Testis (tissue), 2 donors: ENCODE results near the gene MOB3B.

Experiments
- POLR2A ChIP-seq: fragments of 450-650 bp; IDR thresholded peaks from one replicate; pipeline ENCODE4 v1.6.1; 2017; ENCODE audit warnings: antibody characterized with exemption, mild to moderate bottlenecking, moderate library complexity
- TF ChIP-seq, protein P1 (sequence below), 3 experiments: fragments of 450-650 bp in 2 of 3; fragments of 200-600 bp in 1 of 3; sonication (generic) in 1 of 3; IDR thresholded peaks; one replicate each; pipeline ENCODE4 v1.5.1; 2016 to 2019; ENCODE audit warnings: antibody characterized with exemption in 3 of 3, mild to moderate bottlenecking in 2 of 3, moderate library complexity in 1 of 3

DNA sequence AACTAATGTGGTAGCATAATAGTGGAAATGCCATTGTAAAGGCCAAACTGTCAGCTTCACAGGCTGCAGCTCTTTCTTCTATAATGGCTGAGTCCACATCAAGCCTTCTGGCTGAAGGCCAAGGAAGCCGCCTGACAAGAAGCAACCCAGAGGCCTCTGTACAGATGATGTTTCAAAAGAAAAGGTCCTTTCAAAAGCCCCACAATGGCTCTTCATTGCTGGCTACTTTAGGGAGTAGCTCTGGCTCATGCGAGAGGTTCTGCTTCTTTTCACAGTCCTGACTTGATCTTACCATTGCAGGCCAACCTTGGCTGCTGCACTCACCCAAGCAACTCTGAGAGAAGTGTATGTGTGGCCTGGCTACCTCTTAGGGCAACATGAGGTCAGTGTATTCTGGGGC, 178.2 kb downstream of the MOB3B start:
- TF ChIP-seq, protein P1, sequence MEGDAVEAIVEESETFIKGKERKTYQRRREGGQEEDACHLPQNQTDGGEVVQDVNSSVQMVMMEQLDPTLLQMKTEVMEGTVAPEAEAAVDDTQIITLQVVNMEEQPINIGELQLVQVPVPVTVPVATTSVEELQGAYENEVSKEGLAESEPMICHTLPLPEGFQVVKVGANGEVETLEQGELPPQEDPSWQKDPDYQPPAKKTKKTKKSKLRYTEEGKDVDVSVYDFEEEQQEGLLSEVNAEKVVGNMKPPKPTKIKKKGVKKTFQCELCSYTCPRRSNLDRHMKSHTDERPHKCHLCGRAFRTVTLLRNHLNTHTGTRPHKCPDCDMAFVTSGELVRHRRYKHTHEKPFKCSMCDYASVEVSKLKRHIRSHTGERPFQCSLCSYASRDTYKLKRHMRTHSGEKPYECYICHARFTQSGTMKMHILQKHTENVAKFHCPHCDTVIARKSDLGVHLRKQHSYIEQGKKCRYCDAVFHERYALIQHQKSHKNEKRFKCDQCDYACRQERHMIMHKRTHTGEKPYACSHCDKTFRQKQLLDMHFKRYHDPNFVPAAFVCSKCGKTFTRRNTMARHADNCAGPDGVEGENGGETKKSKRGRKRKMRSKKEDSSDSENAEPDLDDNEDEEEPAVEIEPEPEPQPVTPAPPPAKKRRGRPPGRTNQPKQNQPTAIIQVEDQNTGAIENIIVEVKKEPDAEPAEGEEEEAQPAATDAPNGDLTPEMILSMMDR (IDR thresholded peaks at IDR 0.05) = no peak
- no peak for TF ChIP-seq POLR2A
